Tibial artery (tissue), 4 donors: ENCODE data around the gene RAP1GDS1.
"Not testable (repeated sequence)": the region's sequence is repeated elsewhere in the genome, so short reads cannot be mapped to it uniquely, and the experiment has no call there.

ENCODE experiments used
- DNase-seq, 2 donors: peaks; one replicate each; pipeline ENCODE4 v3.0.0-alpha.2; 2019
- H3K27ac ChIP-seq, 2 donors: fragments of 200-600 bp; sonication (generic) in 1 of 2; 1 replicate in 1 of 2; 2 replicates in 1 of 2; pipeline ENCODE4 v1.5.1; 2018 to 2019; ENCODE audit warnings: mild to moderate bottlenecking in 1 of 2
- H3K27me3 ChIP-seq, 2 donors: fragments of 200-600 bp; sonication (generic) in 1 of 2; one replicate each; pipeline versions ENCODE4 v1.5.1 to v1.6.0; 2016 to 2019
- H3K36me3 ChIP-seq, 3 donors: fragments of 200-600 bp; sonication (generic) in 2 of 3; one replicate each; pipeline ENCODE4 v1.5.1; 2016 to 2019; ENCODE audit warnings: mild to moderate bottlenecking in 2 of 3
- H3K4me1 ChIP-seq, 4 donors: fragments of 200-600 bp; sonication (generic) in 2 of 4; 1 replicate in 3 of 4; 2 replicates in 1 of 4; pipeline ENCODE4 v1.5.1; 2016 to 2019
- H3K4me3 ChIP-seq, 2 donors: fragments of 200-600 bp; sonication (generic) in 1 of 2; 1 replicate in 1 of 2; 2 replicates in 1 of 2; pipeline ENCODE4 v1.5.1; 2018 to 2019; ENCODE audit warnings: mild to moderate bottlenecking in 2 of 2
- H3K9me3 ChIP-seq, 3 donors: fragments of 200-600 bp; sonication (generic) in 1 of 3; one replicate each; pipeline ENCODE4 v1.5.1; 2016 to 2019
- intact Hi-C: fragments of 100-400 bp; cut with DNase I; formaldehyde crosslinking; loops from one replicate; pipeline ENCODE4 v1.15.0; 2023; ENCODE audit warnings: low total_unique reads
- TF ChIP-seq, protein P1 (sequence below), 2 experiments: fragments of 200-600 bp in 1 of 2; fragments of 450-650 bp in 1 of 2; IDR thresholded peaks; one replicate each; pipeline ENCODE4 v1.5.1; 2017 to 2019; ENCODE audit warnings: antibody characterized with exemption in 2 of 2, mild to moderate bottlenecking in 1 of 2, moderate library complexity in 1 of 2

RAP1GDS1 gene

DNA sequence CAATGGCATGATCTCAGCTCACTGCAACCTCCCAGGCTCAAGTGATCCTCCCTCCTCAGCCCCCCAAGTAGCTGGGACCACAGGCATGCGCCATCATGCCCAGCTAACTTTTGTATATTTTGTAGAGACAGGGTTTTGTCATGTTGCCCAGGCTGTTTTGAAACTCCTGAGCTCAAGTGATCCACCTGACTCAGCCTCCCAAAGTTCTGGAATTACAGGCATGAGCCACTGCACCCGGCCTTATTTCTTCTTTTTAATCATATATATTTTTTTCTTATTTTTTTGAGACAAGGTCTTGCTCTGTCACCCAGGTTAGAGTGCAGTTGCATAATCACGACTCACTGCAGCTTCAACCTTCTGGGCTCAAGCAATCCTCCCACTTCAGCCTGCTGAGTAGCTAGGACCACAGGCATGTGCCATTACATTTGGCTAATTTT is 213.2 kb downstream of the RAP1GDS1 start:
- TF ChIP-seq, protein P1, sequence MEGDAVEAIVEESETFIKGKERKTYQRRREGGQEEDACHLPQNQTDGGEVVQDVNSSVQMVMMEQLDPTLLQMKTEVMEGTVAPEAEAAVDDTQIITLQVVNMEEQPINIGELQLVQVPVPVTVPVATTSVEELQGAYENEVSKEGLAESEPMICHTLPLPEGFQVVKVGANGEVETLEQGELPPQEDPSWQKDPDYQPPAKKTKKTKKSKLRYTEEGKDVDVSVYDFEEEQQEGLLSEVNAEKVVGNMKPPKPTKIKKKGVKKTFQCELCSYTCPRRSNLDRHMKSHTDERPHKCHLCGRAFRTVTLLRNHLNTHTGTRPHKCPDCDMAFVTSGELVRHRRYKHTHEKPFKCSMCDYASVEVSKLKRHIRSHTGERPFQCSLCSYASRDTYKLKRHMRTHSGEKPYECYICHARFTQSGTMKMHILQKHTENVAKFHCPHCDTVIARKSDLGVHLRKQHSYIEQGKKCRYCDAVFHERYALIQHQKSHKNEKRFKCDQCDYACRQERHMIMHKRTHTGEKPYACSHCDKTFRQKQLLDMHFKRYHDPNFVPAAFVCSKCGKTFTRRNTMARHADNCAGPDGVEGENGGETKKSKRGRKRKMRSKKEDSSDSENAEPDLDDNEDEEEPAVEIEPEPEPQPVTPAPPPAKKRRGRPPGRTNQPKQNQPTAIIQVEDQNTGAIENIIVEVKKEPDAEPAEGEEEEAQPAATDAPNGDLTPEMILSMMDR (IDR thresholded peaks at IDR 0.05), result no peak
- no peak overlapping the region for H3K27ac ChIP-seq
- peaks cover 0 to 5% (median 0%) of the 10 kb centered on the region in 3 donors for H3K36me3 ChIP-seq
- H3K4me1 ChIP-seq, result no peaks in the 10 kb centered on the region
- no peaks in the 10 kb centered on the region for H3K27me3 ChIP-seq
- intact Hi-C loops, result loop anchor here (5.0 kb wide), 1 partner anchor 583 kb away; no protein-coding TSS in a partner anchor
- DNase-seq, result no peak
- no peaks in the 10 kb centered on the region for H3K9me3 ChIP-seq
- no peak overlapping the region for H3K4me3 ChIP-seq

DNA sequence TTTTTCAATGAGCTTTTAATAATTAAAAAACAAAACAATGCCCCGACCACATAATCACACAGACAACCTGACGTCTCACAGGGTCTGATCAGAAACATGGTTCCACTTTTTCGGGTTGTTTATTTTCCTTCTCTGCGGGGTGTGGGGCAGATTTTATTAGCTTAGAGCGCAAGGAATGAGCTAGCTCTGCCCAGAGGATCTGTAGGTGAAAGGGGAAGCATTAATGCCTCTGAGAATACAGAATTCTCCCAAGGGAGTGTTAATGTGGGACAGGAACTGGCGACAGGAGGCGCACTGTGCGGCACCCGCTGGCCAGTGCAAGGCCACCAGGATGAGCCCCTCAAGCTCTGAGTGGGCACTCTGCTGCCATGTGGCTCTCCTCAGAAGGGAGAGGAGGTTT is 215.7 kb downstream of the RAP1GDS1 start:
- intact Hi-C loops, result no loop called here
- DNase-seq, result no peak
- no peak overlapping the region for H3K27ac ChIP-seq

DNA sequence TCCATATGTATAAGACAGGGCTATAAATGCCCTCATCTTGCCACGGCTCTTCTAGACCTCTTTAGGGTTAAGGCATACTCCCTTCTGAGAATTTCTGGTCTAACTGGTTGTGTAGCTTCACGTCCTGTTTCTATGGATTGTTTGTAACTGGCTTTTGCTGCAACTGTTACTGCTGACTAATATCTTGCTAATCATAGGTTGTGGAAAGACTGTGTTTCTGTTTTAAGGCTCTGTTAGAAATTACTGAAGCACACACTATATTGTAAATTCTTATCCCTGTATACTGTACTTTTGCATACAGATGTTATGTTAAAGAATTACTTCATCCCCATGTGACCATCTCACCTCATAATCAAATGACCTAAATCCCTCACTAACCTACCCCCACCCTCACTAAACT is 218.4 kb downstream of the RAP1GDS1 start:
- H3K9me3 ChIP-seq, DNase-seq, intact Hi-C loops, H3K36me3 ChIP-seq, H3K27ac ChIP-seq, H3K27me3 ChIP-seq, H3K4me1 ChIP-seq, H3K4me3 ChIP-seq: not testable (repeated sequence)

More for the DNA sequence above, 215.7 kb downstream of the RAP1GDS1 start:
- Histone ChIP-seq H3K9me3 (no peaks in the 10 kb centered on the region), H3K27me3 (no peaks in the 10 kb centered on the region), H3K4me1 (no peaks in the 10 kb centered on the region), H3K4me3 (no peak overlapping the region), H3K36me3 (peaks cover 0 to 5% (median 0%) of the 10 kb centered on the region in 3 donors)
- TF ChIP-seq, protein P1 (IDR thresholded peaks at IDR 0.05), result no peak

DNA sequence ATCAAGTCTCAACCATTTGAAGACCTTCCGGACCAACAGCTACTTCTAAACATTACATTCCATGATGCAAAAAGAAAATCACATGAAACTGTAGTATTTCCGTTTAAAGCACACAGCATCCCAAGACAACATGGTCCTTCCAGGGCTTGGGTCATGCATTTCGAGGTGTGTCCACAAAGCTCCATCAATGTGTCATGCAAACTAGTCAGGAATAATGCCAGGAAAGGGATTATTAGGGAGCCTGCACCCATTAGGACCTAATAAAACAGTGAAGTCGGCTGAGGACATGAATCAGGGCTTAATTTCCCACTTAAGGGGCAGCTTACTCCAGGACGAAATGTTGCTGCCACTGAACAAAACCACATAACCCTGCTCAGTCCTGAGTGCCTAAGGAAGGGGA is 219.4 kb downstream of the RAP1GDS1 start:
- Histone ChIP-seq H3K27me3 (no peaks in the 10 kb centered on the region), H3K9me3 (no peaks in the 10 kb centered on the region), H3K36me3 (no peaks in the 10 kb centered on the region), H3K4me1 (no peaks in the 10 kb centered on the region), H3K27ac (no peak overlapping the region), H3K4me3 (no peak overlapping the region)
- TF ChIP-seq, protein P1 (IDR thresholded peaks at IDR 0.05), result no peak
- intact Hi-C loops, result no loop called here
- no peak for DNase-seq

DNA sequence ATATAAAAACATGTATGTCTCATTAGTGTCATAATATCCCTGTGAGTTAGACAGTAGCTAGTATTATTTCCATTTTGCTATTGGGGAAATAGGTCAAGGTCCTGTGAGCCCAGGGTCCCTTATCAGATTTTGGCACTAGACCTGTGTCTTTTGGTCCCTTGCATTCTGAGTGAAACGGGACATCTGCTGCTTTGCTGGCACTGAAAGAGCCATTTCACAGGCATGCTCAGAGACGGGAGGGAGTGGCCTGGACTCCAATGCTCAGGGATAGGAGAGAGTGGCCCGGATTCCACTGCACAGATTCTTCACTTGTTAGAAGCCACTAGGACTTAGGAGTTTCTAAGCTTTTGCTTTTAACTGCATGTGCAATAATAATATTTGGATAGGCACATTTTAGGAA is 220.0 kb downstream of the RAP1GDS1 start:
- H3K27ac ChIP-seq, result no peak overlapping the region
- no peak overlapping the region for H3K4me3 ChIP-seq
- intact Hi-C loops, result no loop called here
- no peaks in the 10 kb centered on the region for H3K36me3 ChIP-seq
- no peaks in the 10 kb centered on the region for H3K4me1 ChIP-seq
- TF ChIP-seq, protein P1 (IDR thresholded peaks at IDR 0.05), result no peak
- no peaks in the 10 kb centered on the region for H3K27me3 ChIP-seq
- no peaks in the 10 kb centered on the region for H3K9me3 ChIP-seq
- DNase-seq, result no peak

DNA sequence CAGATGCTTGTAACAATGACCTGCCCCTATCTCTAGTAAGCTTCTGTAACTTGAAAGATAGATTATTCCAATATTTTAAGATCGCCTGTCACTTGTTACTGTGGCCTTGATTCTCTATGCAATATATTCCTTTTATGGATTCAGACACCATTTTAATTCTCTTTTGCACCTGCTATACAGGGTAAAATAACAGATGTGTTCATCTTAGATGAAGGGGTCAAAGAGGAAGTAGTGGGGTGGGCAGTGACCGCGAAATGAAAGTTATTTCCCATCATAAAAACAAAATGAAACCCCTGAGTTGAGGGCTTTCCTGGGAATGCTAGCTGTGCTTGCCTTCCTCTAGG is 221.3 kb downstream of the RAP1GDS1 start:
- no peaks in the 10 kb centered on the region for H3K27me3 ChIP-seq
- no peaks in the 10 kb centered on the region for H3K36me3 ChIP-seq
- no peaks in the 10 kb centered on the region for H3K9me3 ChIP-seq
- TF ChIP-seq, protein P1 (IDR thresholded peaks at IDR 0.05), result no peak
- H3K27ac ChIP-seq, result no peak overlapping the region
- H3K4me3 ChIP-seq, result no peak overlapping the region
- no peaks in the 10 kb centered on the region for H3K4me1 ChIP-seq
- intact Hi-C loops, result no loop called here
- DNase-seq, result no peak
